Mucosa of descending colon (tissue), 3 donors: ENCODE measurements around the gene FAM136A. TPM values are rescaled to one million over a fixed set of nuclear protein-coding genes. Genes with fewer than 3 reads are reported as not detected.
"Not testable (repeated sequence)": the region's sequence is repeated elsewhere in the genome, so short reads cannot be mapped to it uniquely, and the experiment has no call there.

Experiments used
- ATAC-seq: fragments of 200-7000 bp; cut with Tn5 transposase; one replicate; pipeline ENCODE4 v1.9.1; 2020; ENCODE audit warnings: mild to moderate bottlenecking, moderate library complexity
- DNase-seq, 3 donors: peaks; one replicate each; pipeline ENCODE4 v3.0.0-alpha.2; 2020
- H3K36me3 ChIP-seq: fragments of 200-600 bp; one replicate; pipeline ENCODE4 v1.8.0; 2021; ENCODE audit warnings: low read depth, mild to moderate bottlenecking
- H3K4me1 ChIP-seq: fragments of 200-600 bp; one replicate; pipeline ENCODE4 v1.8.0; 2021; ENCODE audit warnings: low read depth, mild to moderate bottlenecking
- H3K4me3 ChIP-seq: fragments of 200-600 bp; one replicate; pipeline ENCODE4 v1.8.0; 2021; ENCODE audit warnings: mild to moderate bottlenecking
- H3K9me3 ChIP-seq: fragments of 200-600 bp; one replicate; pipeline ENCODE4 v1.8.0; 2021; ENCODE audit warnings: mild to moderate bottlenecking
- intact Hi-C, 2 donors: fragments of 100-400 bp; cut with DNase I in 1 of 2; cut with micrococcal nuclease in 1 of 2; formaldehyde crosslinking; loops; one replicate each; pipeline versions ENCODE4 v1.11.0 to v1.11.1; 2022; cut with DNase I, micrococcal nuclease
- total RNA-seq, 3 donors: library from RNA; stranded (reverse); fragmentation: NEBNext Ultra II Directional in 2 of 3; extraction: Animal tissue kit (Norgen Biotek cat#: 25700) in 2 of 3; gene quantifications; one replicate each; pipeline versions ENCODE4 v1.2.1 to v1.2.4, GENCODE V29; 2021 to 2023
- TF ChIP-seq, protein P1 (sequence below): fragments of 200-600 bp; IDR thresholded peaks from one replicate; pipeline ENCODE4 v1.8.0; 2022; ENCODE audit warnings: antibody characterized with exemption, mild to moderate bottlenecking
- donor health status: DM: no; HTN: no; CAD: no; lungs with moderate emphysema.
- donor health status: DM: no; HTN: no; CAD: no.
- donor health status: DM: no; HTN: yes; CAD: no.

Gene FAM136A
- total RNA-seq, 3 donors from 2014 or later = 29.8 to 51.7 (median 33.5) TPM

- Histone ChIP-seq H3K4me3 (no peak overlapping the region), H3K9me3 (no peaks in the 10 kb centered on the region), H3K36me3 (peaks cover 10% of the 10 kb centered on the region), H3K4me1 (no peaks in the 10 kb centered on the region)
- DNase-seq (no peak), ATAC-seq (no peak)
- intact Hi-C loops = no loop called here
- TF ChIP-seq, protein P1, sequence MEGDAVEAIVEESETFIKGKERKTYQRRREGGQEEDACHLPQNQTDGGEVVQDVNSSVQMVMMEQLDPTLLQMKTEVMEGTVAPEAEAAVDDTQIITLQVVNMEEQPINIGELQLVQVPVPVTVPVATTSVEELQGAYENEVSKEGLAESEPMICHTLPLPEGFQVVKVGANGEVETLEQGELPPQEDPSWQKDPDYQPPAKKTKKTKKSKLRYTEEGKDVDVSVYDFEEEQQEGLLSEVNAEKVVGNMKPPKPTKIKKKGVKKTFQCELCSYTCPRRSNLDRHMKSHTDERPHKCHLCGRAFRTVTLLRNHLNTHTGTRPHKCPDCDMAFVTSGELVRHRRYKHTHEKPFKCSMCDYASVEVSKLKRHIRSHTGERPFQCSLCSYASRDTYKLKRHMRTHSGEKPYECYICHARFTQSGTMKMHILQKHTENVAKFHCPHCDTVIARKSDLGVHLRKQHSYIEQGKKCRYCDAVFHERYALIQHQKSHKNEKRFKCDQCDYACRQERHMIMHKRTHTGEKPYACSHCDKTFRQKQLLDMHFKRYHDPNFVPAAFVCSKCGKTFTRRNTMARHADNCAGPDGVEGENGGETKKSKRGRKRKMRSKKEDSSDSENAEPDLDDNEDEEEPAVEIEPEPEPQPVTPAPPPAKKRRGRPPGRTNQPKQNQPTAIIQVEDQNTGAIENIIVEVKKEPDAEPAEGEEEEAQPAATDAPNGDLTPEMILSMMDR = no peak
These were observed 18.2 kb downstream of the FAM136A start for GRCh38 chr2:70283500-70284191.

DNA sequence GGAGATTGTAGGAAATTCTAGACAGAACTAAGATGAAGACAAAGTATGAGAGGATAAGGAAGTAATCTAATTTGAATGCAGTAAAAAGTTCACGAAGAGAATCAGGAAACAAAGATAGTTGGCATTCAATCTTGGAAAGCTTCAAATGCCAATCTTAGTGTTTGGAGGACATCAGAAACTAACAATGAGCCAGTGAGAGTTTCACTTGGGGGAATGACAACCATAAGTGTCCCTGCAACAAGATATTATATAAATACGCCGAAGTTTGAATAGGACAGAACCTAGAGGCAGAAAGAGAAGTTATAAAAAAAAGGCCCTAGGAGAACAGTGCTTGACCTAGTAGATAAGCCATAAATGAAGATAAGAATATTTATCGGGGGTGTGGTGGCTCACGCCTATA is 19.4 kb downstream of the FAM136A start:
- Histone ChIP-seq H3K4me1 (no peaks in the 10 kb centered on the region), H3K9me3 (no peaks in the 10 kb centered on the region), H3K36me3 (peaks cover 2% of the 10 kb centered on the region), H3K4me3 (no peak overlapping the region)
- intact Hi-C loops = no loop called here
- no peak for DNase-seq
- TF ChIP-seq, protein P1 = no peak
- ATAC-seq = no peak

DNA sequence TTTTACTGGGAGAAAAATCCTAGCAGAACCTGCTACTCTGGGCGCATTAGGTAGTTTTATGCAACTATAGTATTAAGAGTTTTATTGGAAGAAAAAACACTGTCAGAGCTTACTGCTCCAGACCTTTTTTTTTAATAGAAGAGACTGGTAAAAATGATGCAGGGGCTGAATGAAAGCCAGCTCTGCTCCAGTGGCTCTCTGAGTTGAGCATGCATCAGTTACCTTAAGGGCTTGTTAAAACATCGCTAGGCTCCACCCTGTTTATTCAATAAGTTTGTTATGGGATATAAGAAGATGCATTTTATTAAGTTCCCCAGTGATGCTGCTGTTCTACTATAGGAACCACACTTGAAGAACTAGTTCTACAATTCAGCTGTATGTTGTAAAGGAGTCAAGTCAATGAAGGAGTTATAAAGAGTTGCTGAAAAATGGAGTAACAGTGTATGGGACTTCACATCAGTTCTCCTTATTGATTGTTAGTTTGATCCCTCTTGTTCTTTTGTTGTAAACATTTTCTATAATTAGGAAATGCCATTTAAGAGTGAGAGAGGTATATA is 21.5 kb downstream of the FAM136A start:
- TF ChIP-seq, protein P1 = no peak
- Histone ChIP-seq H3K4me1 (no peaks in the 10 kb centered on the region), H3K4me3 (no peak overlapping the region), H3K36me3 (no peaks in the 10 kb centered on the region), H3K9me3 (no peaks in the 10 kb centered on the region)
- DNase-seq (no peak), ATAC-seq (no peak)
- intact Hi-C loops = no loop called here

GRCh38 chr2:70270323-70270722 is 31.5 kb downstream of the FAM136A start:
- intact Hi-C loops = no loop called here
- ATAC-seq (no peak), DNase-seq (no peak)
- no peaks in the 10 kb centered on the region for H3K9me3 ChIP-seq
- no peak overlapping the region for H3K4me3 ChIP-seq
- H3K4me1 ChIP-seq = no peaks in the 10 kb centered on the region
- TF ChIP-seq, protein P1 = no peak
- no peaks in the 10 kb centered on the region for H3K36me3 ChIP-seq

GRCh38 chr2:70269422-70270302 is 32.2 kb downstream of the FAM136A start:
- H3K4me1 ChIP-seq, ATAC-seq, H3K36me3 ChIP-seq, DNase-seq, H3K4me3 ChIP-seq, intact Hi-C loops, H3K9me3 ChIP-seq: not testable (repeated sequence)

DNA sequence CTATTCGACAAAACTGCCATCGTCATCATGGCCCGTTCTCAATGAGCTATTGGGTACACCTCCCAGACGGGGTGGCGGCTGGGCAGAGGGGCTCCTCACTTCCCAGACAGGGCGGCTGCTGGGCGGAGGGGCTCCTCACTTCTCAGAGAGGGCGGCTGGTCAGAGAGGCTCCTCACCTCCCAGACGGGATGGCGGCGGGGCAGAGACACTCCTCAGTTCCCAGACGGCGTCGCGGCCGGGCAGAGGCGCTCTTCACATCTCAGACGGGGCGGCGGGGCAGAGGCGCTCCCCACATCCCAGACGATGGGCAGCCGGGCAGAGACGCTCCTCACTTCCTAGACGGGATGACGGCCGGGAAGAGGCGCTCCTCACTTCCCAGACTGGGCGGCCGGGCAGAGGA is 34.9 kb downstream of the FAM136A start:
- H3K4me1 ChIP-seq, DNase-seq, H3K36me3 ChIP-seq, H3K4me3 ChIP-seq, ATAC-seq, H3K9me3 ChIP-seq, intact Hi-C loops: not testable (repeated sequence)
